GM15510 (cell line): ENCODE measurements around the gene NEURL1.

ENCODE experiments used
- POLR2A ChIP-seq: IDR thresholded peaks from 3 replicates; pipeline ENCODE4 v1.6.1; 2011; ENCODE audit warnings: borderline replicate concordance; ENCODE audit not compliant: insufficient read length; ENCODE audit errors: extremely low read depth

Gene NEURL1

GRCh38 chr10:103475437-103475836 lies 18.1 kb upstream of the NEURL1 start:
- TF ChIP-seq POLR2A = no peak

DNA sequence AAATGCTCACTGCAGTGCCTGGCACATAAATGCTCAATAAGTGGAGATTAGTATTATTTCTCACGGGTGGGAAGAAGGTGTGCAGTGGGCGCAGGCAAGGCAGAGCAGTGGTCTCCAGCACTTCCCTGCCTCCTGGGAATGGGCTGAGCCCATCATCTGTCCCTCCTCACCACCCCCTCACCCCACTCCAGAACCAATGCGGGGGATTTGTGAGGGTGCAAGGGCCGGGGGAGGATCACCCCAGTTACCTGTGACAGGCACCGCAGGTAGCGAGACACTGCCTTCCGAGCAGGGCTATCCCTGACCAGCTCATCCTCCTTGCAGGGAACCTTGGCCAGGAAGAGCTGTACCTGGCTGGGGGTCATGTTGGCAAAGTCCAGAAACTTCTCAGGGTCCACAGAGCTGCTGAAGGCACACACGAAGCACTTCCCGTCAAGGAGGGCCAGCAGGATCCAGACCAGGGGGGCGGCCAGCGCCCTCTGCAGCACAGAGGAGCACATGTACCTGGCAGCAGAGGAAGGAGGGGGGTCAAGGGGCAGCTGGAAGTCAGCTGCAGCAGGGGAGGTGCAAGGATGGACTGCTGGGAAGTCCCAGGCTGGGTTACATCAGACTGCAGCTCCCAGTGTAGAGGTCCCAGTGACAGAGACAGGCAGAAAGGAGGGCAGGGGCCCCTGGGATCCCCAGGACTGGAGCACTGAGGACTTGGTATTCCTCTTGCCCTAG lies 17.3 kb upstream of the NEURL1 start:
- TF ChIP-seq POLR2A = no peak

DNA sequence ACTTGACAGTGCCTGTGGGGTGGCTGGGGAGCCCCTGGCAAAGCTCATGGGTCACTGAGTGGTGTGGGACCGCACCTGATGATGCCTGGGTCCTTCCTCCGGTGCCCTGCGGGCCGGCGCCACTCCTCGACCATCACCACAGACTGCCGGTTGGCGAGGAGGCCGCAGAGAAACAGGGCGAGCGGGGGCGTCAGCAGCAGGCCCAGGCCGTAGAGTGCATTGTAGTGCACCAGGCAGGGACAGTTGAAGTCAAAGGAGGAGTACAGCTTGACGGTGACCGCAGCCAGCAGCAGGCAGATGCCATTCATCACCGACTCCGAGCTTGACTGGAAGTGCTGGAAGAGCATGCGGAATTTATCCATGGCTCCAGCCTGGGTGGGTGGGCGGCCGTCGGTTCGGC lies 14.8 kb upstream of the NEURL1 start:
- TF ChIP-seq POLR2A = no peak

DNA sequence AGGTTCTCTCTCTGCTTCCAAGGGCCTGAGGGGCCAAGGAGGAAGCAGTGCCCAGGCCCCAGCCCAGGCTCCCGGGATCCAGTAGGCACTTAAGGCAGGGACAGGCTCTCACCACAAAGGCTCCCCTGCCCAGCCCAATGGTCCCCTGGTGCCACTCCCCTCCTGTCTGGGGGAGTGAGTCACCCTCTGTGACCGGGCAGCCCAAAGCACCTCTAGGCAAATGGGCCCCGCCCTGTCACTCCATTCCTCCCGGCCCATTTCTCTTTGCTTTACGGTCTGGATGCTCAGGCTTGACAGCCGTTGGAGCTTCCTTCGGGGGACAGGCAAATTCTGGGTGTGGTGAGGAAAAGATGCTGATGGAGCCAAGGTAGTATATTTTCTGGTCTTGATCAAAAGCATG lies 14.4 kb upstream of the NEURL1 start, which contains the start of gene CALHM3:
Gene CALHM3 (minus strand): TSS at position 106 of the 400 bp plus-strand sequence. CDS start 208 bp downstream, outside the sequence.
- no peak for TF ChIP-seq POLR2A

GRCh38 chr10:103480521-103480920 lies 13.0 kb upstream of the NEURL1 start:
- no peak for TF ChIP-seq POLR2A

DNA sequence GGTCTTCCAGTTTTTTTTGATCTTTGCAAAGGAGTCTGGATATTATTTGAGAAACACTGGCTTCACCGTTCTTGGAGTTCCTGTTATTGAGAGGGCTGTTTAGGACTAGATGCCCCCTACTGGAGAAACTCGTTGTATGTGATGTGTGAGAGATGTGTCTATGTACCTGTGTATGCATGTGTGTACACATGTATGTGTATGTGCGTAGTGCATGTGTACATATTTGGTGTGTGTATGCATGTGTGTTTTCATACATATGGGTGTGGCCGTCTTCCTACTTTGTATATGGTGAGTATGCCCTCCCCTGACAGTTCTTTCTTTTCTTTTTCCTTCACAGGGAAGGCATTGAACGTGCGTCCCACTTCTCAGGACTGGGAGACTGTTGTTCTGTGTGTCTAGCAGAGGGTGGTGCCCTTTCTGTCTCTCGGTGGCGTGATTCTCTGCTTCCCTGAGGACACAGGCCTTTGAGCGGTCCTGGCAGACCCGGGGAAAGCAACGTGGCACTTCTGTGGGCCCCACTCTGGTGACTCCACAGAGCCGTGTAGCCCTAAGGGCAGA lies 11.5 kb upstream of the NEURL1 start:
- TF ChIP-seq POLR2A = no peak

DNA sequence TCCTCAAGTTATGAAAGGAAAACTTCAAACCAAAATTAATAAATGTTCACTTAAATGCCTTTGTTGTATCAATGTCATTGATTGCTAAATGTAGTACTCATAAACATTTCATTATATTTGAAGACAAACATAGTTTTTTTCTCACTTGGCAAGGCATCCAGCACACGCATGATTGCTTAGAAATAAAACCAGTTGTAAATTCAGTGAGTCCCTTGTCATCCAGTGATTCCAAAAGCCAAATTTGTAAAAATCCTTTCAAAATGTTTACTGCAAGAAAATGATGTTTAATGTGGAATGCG lies 6.1 kb upstream of the NEURL1 start:
- TF ChIP-seq POLR2A = no peak

- TF ChIP-seq POLR2A = no peak
Measured at GRCh38 chr10:103490986-103491314, 2.6 kb upstream of the NEURL1 start.

GRCh38 chr10:103491729-103492364 lies 1.7 kb upstream of the NEURL1 start:
- TF ChIP-seq POLR2A = no peak

- TF ChIP-seq POLR2A = no peak
Measured at GRCh38 chr10:103492655-103493261, 747 bp upstream of the NEURL1 start.

DNA sequence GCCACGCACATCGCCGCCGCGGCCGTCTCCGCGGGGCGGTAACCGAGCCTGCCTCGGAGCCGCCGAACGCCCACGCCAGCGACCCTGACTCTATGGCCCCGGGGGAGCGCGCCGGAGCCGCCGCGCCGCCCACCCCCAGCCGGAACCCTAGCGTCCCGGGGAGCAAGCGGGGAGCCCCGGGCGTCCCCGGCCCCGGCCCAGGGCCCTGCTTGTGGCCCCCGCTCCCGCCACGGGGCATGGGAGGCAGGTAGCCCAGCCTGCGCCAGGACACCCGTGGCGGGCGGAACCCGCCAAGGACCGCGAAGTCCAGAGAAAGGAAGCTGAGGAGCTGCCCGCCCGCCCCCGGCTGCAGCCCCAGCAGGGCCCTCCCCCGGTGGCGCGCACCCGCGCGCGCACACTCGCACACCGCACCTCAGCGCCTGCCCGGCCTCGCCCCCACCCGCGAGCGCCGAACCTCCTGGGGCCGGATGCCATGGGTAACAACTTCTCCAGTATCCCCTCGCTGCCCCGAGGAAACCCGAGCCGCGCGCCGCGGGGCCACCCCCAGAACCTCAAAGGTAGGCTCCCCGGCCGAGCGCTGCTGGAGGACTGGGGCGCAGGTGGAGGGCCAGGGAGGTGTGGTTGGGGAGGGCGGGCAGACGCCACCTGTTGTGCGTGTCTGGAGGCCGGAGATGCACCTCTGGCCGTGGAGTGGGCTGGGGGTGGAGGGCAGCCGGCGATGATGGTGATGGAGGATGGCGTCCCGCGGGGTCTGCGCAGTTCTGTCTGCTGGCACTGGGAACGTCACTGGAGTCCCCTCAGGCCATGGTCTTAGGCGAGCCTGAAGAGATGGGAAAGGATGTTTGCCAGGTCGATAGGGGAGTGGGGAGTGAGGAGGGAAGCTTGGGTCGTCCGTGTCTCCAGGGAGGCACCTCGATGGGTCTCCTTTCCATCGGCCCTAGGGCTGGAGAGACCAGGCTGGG lies 692 bp downstream of the NEURL1 start:
- no peak for TF ChIP-seq POLR2A

GRCh38 chr10:103495321-103495720 lies 1.8 kb downstream of the NEURL1 start:
- no peak for TF ChIP-seq POLR2A

DNA sequence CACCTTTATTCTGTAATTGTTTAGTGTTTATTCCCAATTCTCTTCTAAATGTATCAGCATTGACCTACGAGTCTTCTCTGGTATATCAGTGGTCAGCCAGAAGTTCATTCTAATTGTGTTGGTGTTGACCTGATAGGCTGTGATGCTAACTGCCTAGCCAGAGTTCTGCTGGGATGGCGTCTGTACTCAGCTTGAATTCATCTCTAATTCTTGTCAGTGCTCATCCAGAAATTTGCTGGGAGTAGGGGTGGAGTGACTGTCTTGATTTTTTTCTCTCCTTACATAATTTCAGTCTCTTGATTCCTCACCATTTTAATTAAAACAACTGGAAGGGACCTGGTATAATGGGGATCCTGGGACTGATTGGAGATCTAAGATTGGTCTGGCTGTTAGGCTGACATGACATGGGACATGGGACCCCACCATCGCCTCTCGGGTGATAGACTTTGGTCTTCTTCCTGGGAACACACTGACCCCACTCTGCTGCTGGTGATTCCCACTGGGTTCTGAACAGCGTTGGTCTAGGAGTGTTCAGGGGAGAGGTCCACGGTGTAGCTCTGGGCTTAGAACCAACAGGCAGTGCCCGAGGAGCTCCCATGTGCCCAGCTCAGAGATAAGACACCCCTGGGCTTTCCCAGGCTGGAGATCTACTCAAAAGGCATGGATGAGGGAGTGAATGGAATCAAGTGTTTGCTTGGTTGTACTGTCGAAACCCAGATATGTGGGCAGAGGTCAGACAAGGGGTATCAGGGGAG lies 3.8 kb downstream of the NEURL1 start:
- no peak for TF ChIP-seq POLR2A

DNA sequence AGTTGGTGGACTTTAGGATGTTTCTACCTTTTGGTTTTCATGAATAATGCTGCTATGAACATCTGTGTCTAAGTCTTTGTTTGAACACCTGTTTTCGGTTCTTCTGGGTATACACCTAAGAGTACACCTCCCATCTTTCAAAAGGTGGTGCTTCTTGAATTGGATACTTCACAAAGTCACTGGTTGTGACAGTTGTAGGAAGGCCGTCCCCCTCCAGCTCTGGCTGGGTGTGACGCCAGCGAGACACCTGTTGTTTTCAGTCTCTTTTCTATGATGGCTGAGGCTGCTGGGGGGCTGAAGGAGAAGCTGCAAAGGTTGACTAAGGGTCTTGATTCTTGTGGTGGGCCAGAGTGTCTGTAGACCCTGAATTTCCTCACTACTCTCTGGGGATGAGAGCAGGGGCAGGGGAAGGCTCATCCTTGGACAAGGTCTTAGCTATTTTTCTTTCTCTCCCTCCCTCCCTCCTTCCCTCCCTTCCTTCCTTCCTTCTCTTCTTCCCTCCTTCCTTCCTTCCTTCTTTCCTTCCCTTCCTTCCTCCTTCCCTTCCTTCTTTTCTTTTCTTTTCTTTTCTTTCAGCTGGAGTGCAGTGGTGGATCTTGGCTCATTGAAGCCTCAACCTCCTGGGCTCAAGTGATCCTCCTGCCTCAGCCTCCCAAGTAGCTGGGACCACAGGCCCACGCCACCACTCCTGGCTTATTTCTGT lies 5.6 kb downstream of the NEURL1 start:
- TF ChIP-seq POLR2A = no peak

DNA sequence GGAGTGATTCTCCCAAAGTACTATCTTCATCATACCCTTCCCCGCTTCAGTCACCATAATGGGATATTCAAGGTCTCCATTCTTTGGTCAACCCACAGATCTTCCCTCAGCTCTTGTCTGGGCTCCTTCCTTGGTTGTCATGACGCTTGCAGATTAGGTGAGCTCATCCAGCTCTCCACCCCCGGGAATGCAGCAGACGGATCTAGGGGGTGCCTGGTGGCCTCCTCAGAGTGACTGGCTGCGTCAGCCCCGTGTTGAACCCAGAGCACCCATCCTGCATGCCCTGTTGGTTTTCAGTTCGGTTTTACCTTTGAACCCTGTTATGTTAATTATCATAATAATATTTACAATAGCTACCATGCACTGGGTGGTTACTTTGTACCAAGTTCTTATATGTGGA lies 6.4 kb downstream of the NEURL1 start:
- TF ChIP-seq POLR2A = no peak
